NCI-H128 (cell line): ENCODE results near the gene SLX4IP.

Source experiments
- DNase-seq: peaks from one replicate; lab custom pipeline; 2025; ENCODE audit not compliant: unreplicated experiment; lab: John Stamatoyannopoulos, UW

SLX4IP gene

DNA sequence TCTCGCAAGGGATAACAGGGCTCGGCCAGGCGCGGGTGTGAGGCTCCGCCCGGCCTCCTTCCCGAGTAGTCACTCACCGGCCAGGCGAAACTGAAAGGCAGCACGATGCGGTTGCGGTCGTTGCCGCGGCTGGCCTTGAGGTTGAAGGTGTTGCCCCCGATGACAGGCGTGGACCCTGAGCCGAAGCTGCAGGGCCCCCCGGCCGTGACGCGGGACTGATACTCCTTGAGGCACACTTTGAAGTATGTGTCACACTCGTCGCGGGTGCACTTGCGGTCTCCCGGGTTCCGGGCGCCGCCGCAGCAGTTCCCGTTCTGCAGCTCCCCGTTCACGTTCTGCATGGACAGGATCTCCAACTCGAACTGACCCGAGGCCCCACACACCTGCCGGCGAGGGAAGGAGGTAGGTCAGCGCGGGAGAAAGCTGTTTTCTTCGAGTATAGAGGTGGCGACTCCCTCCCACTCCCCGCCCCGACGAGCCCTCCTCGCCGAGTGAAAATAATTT is 237.6 kb downstream of the SLX4IP start:
- no peak for DNase-seq

DNA sequence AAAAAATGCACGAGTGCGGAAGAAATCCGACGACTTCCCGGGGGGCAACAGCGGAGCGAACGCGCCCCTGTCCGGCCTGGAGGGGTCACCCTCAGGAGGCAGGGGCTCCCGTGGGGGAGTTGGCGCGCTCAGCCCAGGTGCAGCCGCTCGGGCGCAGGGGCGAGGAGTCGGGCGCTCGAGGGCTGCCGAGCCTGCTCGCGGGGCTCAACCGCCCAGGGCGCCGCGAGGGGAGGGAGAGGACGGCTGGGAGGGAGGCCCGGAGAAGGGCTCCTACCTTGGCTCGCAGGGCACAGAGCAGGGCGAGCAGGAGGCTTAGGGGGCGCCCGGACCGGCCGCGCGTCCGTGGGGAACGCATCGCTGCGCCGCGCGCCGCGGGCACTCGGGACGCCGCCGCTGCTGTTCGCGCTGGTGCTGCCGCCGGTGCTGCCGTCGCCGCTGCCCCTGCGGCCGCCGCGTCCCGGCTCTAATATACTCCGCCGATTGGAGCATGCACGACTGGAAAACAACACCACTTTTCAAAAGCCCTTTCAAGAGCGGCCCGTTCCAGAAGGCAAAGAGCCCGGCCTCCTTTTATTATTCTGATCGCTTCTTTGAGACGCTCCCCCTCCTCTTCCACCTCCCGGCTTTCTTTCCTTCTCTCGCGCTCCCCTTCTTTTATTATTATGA is 238.2 kb downstream of the SLX4IP start:
- no peak for DNase-seq

DNA sequence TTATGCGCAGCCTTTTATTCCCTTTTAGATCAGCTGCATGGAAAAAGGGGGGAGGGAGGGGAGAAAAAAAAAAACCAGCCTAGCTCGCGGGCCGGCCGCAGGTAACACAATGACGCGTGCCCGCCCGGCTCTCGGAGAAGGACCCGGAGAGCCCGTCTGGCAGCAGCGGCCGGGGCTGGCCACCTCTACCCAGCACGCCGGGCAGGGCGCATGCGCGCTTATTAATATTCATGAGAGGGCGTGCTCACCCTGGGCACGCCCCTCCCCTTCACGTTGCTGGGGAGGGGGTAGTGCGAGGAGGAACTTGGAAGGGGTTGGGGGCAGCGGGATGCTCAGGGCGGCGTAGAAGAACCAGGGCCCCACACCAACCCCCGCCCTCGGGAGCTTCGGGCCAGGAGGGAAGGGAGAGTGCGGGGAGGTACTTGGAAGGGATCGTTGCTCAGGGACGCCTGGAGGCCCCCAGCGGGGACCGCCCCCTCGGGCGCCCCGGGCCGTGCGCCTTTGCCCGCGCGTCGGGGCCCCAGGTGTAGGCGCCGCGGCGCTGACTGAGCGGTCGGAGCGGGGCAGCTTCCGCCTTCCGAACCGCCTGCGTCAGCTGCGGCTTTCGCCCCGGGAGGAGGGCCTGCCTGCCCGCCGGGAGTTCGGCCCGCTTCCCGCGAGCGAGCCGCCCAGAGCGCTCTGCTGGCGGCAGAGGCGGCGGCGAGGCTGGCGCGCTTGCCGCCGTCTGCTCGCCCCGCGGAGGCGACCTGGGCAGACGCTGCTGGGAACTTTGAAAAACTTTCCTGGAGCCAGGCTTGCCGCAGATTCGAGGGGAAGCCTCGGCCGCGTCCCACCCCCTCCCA is 239.0 kb downstream of the SLX4IP start, which contains the start of gene JAG1:
Gene JAG1 (minus strand): TSS at position 158 of the 842 bp plus-strand sequence. CDS start 469 bp downstream, outside the sequence.
- peak; percentile 79 for DNase-seq

DNA sequence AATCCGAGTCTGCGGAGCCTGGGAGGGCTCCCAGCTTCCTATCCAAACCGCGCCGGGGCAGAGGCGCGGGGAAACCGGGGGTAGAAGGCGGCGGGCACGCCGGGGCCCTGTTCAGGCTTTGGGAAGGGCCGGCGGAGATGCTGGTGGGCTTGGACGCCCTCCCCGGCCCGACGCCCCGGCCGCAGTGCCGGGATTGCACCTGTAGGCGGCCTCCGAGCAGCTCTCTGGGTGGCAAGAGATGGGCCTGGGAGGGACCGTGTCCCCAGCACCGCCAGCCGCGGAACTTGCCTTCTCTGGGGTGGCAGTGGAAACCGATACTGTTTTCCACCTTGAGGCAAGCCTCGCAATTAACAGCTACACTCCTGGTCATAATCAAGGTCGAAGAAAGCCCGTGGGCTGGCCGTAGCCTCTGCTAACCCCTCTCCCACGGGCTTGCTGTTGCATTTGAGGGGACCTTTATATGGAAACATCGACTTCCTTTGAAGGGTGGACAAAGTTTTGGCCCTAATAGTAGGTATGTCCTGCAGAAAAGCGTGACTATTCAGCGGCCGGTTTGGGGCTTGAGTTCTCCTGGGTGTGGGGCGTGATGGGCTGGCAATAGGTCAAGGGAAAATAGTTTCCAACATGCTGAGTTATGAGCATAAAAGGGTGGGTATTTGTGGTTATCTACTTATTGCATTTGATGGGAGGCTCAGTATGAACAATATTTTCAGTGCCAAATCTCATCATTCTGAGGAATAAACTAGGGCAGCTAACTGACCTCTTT is 239.8 kb downstream of the SLX4IP start:
- no peak for DNase-seq

DNA sequence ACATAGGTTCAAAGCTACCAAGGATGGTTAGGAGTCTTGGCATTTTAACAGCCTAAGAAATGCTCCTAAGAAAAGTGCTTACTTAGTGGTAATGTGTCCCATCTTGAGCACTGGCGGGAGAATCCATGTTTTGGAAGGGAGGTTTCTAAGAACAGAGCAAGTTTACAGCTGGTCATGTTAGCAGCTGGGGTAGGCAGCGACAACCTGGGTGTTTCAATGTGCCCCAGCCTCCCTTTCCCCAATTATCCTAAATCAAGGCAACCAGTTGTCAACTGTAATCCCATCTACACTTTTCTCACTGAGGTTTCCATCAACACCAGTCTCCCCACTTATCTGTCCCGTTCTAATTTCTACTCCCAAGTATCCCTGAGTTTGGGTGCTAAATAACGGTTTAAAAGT is 240.3 kb downstream of the SLX4IP start:
- no peak for DNase-seq

DNA sequence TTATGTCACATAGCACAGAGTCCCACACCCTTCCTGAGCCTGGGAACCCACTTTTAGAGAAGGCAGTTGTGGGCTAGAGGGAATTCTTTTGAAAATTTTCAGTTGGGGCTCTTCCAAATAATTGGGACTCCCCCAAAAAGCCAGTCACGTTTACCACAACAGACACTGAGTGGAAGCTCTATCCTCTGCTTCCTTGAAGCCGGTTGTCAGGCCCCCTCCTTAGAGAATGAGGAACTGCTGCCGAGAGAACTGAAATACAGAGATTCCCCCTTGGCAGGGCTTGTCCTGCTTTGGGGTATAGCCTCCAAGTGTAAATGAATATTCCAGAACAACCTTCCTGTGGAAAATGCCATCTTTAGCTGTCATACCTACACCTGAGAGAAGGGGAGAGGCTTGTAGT is 241.4 kb downstream of the SLX4IP start:
- DNase-seq = no peak
